ENCODE measurements around the gene KRT4. TPM values are rescaled to one million over a fixed set of nuclear protein-coding genes. Genes with fewer than 3 reads are reported as not detected.

Gene KRT4
- total RNA-seq, 1 experiment from 2014 or later = not detected

- Histone ChIP-seq H3K9me3 (ENCODE audit: control insufficient read depth, low read depth, low read length) (no peaks in the 10 kb centered on the region), H2BK12ac (ENCODE audit: insufficient read length, low read depth, low read length) (no peak overlapping the region), H3K9ac (ENCODE audit: extremely low read depth, insufficient read length, low read length) (no peak overlapping the region), H2BK20ac (ENCODE audit: low read depth, low read length, poor library complexity, severe bottlenecking) (no peak overlapping the region), H2AK5ac (ENCODE audit: insufficient read length, low read length) (no peak overlapping the region), H2BK120ac (ENCODE audit: low read depth, low read length, poor library complexity, severe bottlenecking) (no peak overlapping the region), H3K27ac (ENCODE audit: insufficient read length, low read depth, low read length) (no peak overlapping the region), H3K56ac (ENCODE audit: insufficient read length, low read depth, low read length) (no peak overlapping the region), H3K4me1 (ENCODE audit: insufficient read depth, low read length) (no peaks in the 10 kb centered on the region), H3K4me2 (ENCODE audit: insufficient read depth, insufficient read length, low read length) (no peak overlapping the region), H3K79me2 (ENCODE audit: insufficient read depth, low read length) (no peaks in the 10 kb centered on the region), H3K23ac (ENCODE audit: insufficient read length, low read depth, low read length) (no peak overlapping the region), H4K8ac (replicated peaks; ENCODE audit: insufficient read length, low read depth, low read length) (no peak overlapping the region), H3K23me2 (ENCODE audit: insufficient read length, low read depth, low read length, poor library complexity, severe bottlenecking) (peaks cover 2% of the 10 kb centered on the region), H3K79me1 (ENCODE audit: insufficient read depth, low read depth, low read length, poor library complexity, severe bottlenecking) (no peaks in the 10 kb centered on the region), H4K5ac (ENCODE audit: insufficient read length, low read depth, low read length) (no peak overlapping the region), H4K91ac (ENCODE audit: insufficient read length, low read depth, low read length) (no peak overlapping the region), H2BK5ac (ENCODE audit: insufficient read length, low read length) (no peak overlapping the region), H3T11ph (ENCODE audit: low read length) (no peak overlapping the region), H3K18ac (ENCODE audit: insufficient read length, low read depth, low read length) (no peak overlapping the region), H3K27me3 (ENCODE audit: insufficient read depth, low read length) (no peaks in the 10 kb centered on the region), H2AFZ (ENCODE audit: low read length) (no peak overlapping the region), H4K20me1 (ENCODE audit: control insufficient read depth, insufficient read depth, insufficient read length) (no peaks in the 10 kb centered on the region), H3K4ac (ENCODE audit: low read depth, low read length) (no peak overlapping the region), H2BK15ac (ENCODE audit: low read depth, low read length) (no peak overlapping the region), H3K14ac (ENCODE audit: insufficient read depth, low read length) (no peak overlapping the region)
- Mint-ChIP-seq H3K4me3 (no peak overlapping the region), H3K36me3 (ENCODE audit: insufficient read depth in 1 of 3, low read depth in 3 of 3) (no peaks in the 10 kb centered on the region), H3K27ac (no peak overlapping the region), H3K4me1 (peaks cover 0 to 4% of the 10 kb centered on the region in 2 experiments; a peak in 1 of 4 replicates), H3K9me3 (no peaks in the 10 kb centered on the region), H3K27me3 (ENCODE audit: low read depth) (peaks cover 10% of the 10 kb centered on the region)
- TF ChIP-seq, protein P1, sequence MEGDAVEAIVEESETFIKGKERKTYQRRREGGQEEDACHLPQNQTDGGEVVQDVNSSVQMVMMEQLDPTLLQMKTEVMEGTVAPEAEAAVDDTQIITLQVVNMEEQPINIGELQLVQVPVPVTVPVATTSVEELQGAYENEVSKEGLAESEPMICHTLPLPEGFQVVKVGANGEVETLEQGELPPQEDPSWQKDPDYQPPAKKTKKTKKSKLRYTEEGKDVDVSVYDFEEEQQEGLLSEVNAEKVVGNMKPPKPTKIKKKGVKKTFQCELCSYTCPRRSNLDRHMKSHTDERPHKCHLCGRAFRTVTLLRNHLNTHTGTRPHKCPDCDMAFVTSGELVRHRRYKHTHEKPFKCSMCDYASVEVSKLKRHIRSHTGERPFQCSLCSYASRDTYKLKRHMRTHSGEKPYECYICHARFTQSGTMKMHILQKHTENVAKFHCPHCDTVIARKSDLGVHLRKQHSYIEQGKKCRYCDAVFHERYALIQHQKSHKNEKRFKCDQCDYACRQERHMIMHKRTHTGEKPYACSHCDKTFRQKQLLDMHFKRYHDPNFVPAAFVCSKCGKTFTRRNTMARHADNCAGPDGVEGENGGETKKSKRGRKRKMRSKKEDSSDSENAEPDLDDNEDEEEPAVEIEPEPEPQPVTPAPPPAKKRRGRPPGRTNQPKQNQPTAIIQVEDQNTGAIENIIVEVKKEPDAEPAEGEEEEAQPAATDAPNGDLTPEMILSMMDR (conservative IDR thresholded peaks at IDR 0.05) = no peak
- DNase-seq = no peak
- no CpG with 5 or more reads among the region's 1 CpG for WGBS (ENCODE audit: extremely low coverage, insufficient read length, low lambda C conversion rate)
Measured at GRCh38 chr12:52845946-52846345, 32.0 kb upstream of the KRT4 start.

Data from H9 (cell line).